Measurements from ENCODE around the gene CROCC2.

CROCC2 gene

GRCh38 chr2:240920783-240921231 is 14.7 kb downstream of the CROCC2 start:
- no peak for DNase-seq (ENCODE audit: low read depth)
- no peak overlapping the region for H3K4me3 ChIP-seq (ENCODE audit: low read depth, low read length)
- TF ChIP-seq CTCF (IDR thresholded peaks at IDR 0.05; ENCODE audit: control insufficient read depth, extremely low read depth, insufficient read depth) = no peak

GRCh38 chr2:240921311-240921994 is 15.3 kb downstream of the CROCC2 start:
- H3K4me3 ChIP-seq (ENCODE audit: low read depth, low read length) = no peak overlapping the region
- TF ChIP-seq CTCF (IDR thresholded peaks at IDR 0.05; ENCODE audit: control insufficient read depth, extremely low read depth, insufficient read depth) = no peak
- no peak for DNase-seq (ENCODE audit: low read depth)

GRCh38 chr2:240921995-240922244 is 15.8 kb downstream of the CROCC2 start:
- TF ChIP-seq CTCF (IDR thresholded peaks at IDR 0.05; ENCODE audit: control insufficient read depth, extremely low read depth, insufficient read depth) = no peak
- DNase-seq (ENCODE audit: low read depth) = no peak
- H3K4me3 ChIP-seq (ENCODE audit: low read depth, low read length) = no peak overlapping the region

GRCh38 chr2:240922245-240922981 is 16.3 kb downstream of the CROCC2 start:
- TF ChIP-seq CTCF (IDR thresholded peaks at IDR 0.05; ENCODE audit: control insufficient read depth, extremely low read depth, insufficient read depth) = no peak
- no peak overlapping the region for H3K4me3 ChIP-seq (ENCODE audit: low read depth, low read length)
- no peak for DNase-seq (ENCODE audit: low read depth)

- no peak for TF ChIP-seq CTCF (IDR thresholded peaks at IDR 0.05; ENCODE audit: control insufficient read depth, extremely low read depth, insufficient read depth)
- no peak for DNase-seq (ENCODE audit: low read depth)
- no peak overlapping the region for H3K4me3 ChIP-seq (ENCODE audit: low read depth, low read length)
These were observed 16.9 kb downstream of the CROCC2 start for GRCh38 chr2:240922982-240923537.

- TF ChIP-seq CTCF (IDR thresholded peaks at IDR 0.05; ENCODE audit: control insufficient read depth, extremely low read depth, insufficient read depth) = no peak
- no peak for DNase-seq (ENCODE audit: low read depth)
- H3K4me3 ChIP-seq (ENCODE audit: low read depth, low read length) = no peak overlapping the region
These were observed 19.0 kb downstream of the CROCC2 start for GRCh38 chr2:240925191-240925567.

Data from LNCaP clone FGC (cell line).